Peyer's patch (tissue), 4 donors: ENCODE measurements around the gene RAB3GAP1. TPM values are rescaled to one million over a fixed set of nuclear protein-coding genes. Genes with fewer than 3 reads are reported as not detected.

Source experiments
- DNase-seq, 3 donors: peaks; one replicate each; pipeline ENCODE4 v3.0.0-alpha.2; 2017 to 2019
- H3K27ac ChIP-seq, 4 donors: fragments of 200-600 bp; sonication (generic); one replicate each; pipeline ENCODE4 v1.5.1; 2016 to 2019
- H3K27me3 ChIP-seq, 2 donors: fragments of 200-600 bp; sonication (generic); one replicate each; pipeline ENCODE4 v1.5.1; 2019
- H3K36me3 ChIP-seq, 3 donors: fragments of 200-600 bp; sonication (generic); one replicate each; pipeline ENCODE4 v1.5.1; 2016 to 2019
- H3K4me1 ChIP-seq, 4 donors: fragments of 200-600 bp; sonication (generic); one replicate each; pipeline ENCODE4 v1.5.1; 2016 to 2019
- H3K4me3 ChIP-seq, 4 donors: fragments of 200-600 bp; sonication (generic); 1 replicate in 3 of 4; 2 replicates in 1 of 4; pipeline ENCODE4 v1.5.1; 2016 to 2019; ENCODE audit warnings: mild to moderate bottlenecking in 1 of 4
- H3K9me3 ChIP-seq, 4 donors: fragments of 200-600 bp; sonication (generic); one replicate each; pipeline ENCODE4 v1.5.1; 2016 to 2019; ENCODE audit warnings: mild to moderate bottlenecking in 1 of 4
- POLR2A ChIP-seq, 2 donors: fragments of 450-650 bp; IDR thresholded peaks; one replicate each; pipeline ENCODE4 v1.5.1; 2017; ENCODE audit warnings: antibody characterized with exemption in 2 of 2, mild to moderate bottlenecking in 2 of 2, moderate library complexity in 2 of 2
- total RNA-seq, 4 donors: library from RNA; depleted of rRNA; stranded (reverse); fragments of >200 nt; gene quantifications; one replicate each; pipeline ENCODE4 v1.1.0, GENCODE V29; 2016
- TF ChIP-seq, protein P1 (sequence below), 6 experiments: fragments of 450-650 bp in 4 of 6; fragments of 200-600 bp in 2 of 6; sonication (generic) in 1 of 6; IDR thresholded peaks; one replicate each; pipeline ENCODE4 v1.5.1; 2017 to 2019; ENCODE audit warnings: antibody characterized with exemption in 6 of 6, mild to moderate bottlenecking in 3 of 6, moderate library complexity in 1 of 6

RAB3GAP1 gene
- total RNA-seq, 4 donors from 2014 or later = 34.5 to 89.1 (median 43.0) TPM

- no peak overlapping the region for H3K4me3 ChIP-seq
- H3K27ac ChIP-seq = no peak overlapping the region
- no peak for DNase-seq
- H3K27me3 ChIP-seq = no peaks in the 10 kb centered on the region
- TF ChIP-seq POLR2A (IDR thresholded peaks at IDR 0.05) = no peak
- TF ChIP-seq, protein P1, sequence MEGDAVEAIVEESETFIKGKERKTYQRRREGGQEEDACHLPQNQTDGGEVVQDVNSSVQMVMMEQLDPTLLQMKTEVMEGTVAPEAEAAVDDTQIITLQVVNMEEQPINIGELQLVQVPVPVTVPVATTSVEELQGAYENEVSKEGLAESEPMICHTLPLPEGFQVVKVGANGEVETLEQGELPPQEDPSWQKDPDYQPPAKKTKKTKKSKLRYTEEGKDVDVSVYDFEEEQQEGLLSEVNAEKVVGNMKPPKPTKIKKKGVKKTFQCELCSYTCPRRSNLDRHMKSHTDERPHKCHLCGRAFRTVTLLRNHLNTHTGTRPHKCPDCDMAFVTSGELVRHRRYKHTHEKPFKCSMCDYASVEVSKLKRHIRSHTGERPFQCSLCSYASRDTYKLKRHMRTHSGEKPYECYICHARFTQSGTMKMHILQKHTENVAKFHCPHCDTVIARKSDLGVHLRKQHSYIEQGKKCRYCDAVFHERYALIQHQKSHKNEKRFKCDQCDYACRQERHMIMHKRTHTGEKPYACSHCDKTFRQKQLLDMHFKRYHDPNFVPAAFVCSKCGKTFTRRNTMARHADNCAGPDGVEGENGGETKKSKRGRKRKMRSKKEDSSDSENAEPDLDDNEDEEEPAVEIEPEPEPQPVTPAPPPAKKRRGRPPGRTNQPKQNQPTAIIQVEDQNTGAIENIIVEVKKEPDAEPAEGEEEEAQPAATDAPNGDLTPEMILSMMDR (IDR thresholded peaks at IDR 0.05) = no peak
- peaks cover 0 to 21% (median 0%) of the 10 kb centered on the region in 3 donors for H3K36me3 ChIP-seq
- no peaks in the 10 kb centered on the region for H3K4me1 ChIP-seq
- no peaks in the 10 kb centered on the region for H3K9me3 ChIP-seq
Measured at GRCh38 chr2:135179689-135180088, 127.6 kb downstream of the RAB3GAP1 start.

- no peak for DNase-seq
- peaks cover 0 to 5% (median 0%) of the 10 kb centered on the region in 3 donors for H3K36me3 ChIP-seq
- H3K4me1 ChIP-seq = no peaks in the 10 kb centered on the region
- H3K9me3 ChIP-seq = no peaks in the 10 kb centered on the region
- no peak overlapping the region for H3K4me3 ChIP-seq
- no peaks in the 10 kb centered on the region for H3K27me3 ChIP-seq
- no peak overlapping the region for H3K27ac ChIP-seq
- no peak for TF ChIP-seq POLR2A (IDR thresholded peaks at IDR 0.05)
- TF ChIP-seq, protein P1 (IDR thresholded peaks at IDR 0.05) = no peak
Measured at GRCh38 chr2:135182190-135182589, 130.1 kb downstream of the RAB3GAP1 start.

GRCh38 chr2:135182601-135183000, 130.5 kb downstream of the RAB3GAP1 start:
- peaks cover 0 to under 1% (median 0%) of the 10 kb centered on the region in 3 donors for H3K36me3 ChIP-seq
- TF ChIP-seq, protein P1 (IDR thresholded peaks at IDR 0.05) = no peak
- no peak for TF ChIP-seq POLR2A (IDR thresholded peaks at IDR 0.05)
- no peak overlapping the region for H3K27ac ChIP-seq
- no peaks in the 10 kb centered on the region for H3K27me3 ChIP-seq
- H3K9me3 ChIP-seq = no peaks in the 10 kb centered on the region
- DNase-seq = no peak
- no peaks in the 10 kb centered on the region for H3K4me1 ChIP-seq
- H3K4me3 ChIP-seq = no peak overlapping the region

- no peak overlapping the region for H3K4me3 ChIP-seq
- TF ChIP-seq, protein P1 (IDR thresholded peaks at IDR 0.05) = no peak
- no peak for TF ChIP-seq POLR2A (IDR thresholded peaks at IDR 0.05)
- DNase-seq = no peak
Measured at GRCh38 chr2:135183822-135184221, 131.7 kb downstream of the RAB3GAP1 start.

GRCh38 chr2:135186054-135186453, 134.0 kb downstream of the RAB3GAP1 start:
- no peaks in the 10 kb centered on the region for H3K4me1 ChIP-seq
- H3K27ac ChIP-seq = no peak overlapping the region
- H3K36me3 ChIP-seq = no peaks in the 10 kb centered on the region
- no peaks in the 10 kb centered on the region for H3K27me3 ChIP-seq
- DNase-seq = no peak
- H3K9me3 ChIP-seq = no peaks in the 10 kb centered on the region
- TF ChIP-seq, protein P1 (IDR thresholded peaks at IDR 0.05) = no peak
- no peak for TF ChIP-seq POLR2A (IDR thresholded peaks at IDR 0.05)
- H3K4me3 ChIP-seq = no peak overlapping the region

More at GRCh38 chr2:135183822-135184221, 131.7 kb downstream of the RAB3GAP1 start:
- Histone ChIP-seq H3K4me1 (no peaks in the 10 kb centered on the region), H3K9me3 (no peaks in the 10 kb centered on the region), H3K36me3 (no peaks in the 10 kb centered on the region), H3K27me3 (no peaks in the 10 kb centered on the region), H3K27ac (no peak overlapping the region)

DNA sequence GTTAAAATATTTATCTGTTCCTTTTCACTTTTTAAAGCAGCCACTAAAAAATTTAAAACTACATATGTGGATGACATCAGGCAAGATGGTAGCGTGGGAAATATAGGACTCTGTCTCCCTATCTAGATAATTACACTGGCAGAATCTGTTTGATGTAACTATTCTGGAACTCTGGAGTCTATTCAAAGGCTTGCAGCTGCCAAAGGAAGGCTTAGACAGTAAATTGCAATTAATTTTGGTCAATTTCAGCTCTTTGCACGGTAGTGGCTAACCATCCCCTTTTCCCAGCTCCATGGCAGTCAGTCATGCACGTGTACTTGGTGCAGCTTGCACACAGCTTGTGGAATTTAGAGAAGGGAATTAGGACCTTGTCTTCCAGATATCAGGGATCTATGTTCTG, 135.2 kb downstream of the RAB3GAP1 start:
- Histone ChIP-seq H3K27me3 (no peaks in the 10 kb centered on the region), H3K4me1 (no peaks in the 10 kb centered on the region), H3K27ac (no peak overlapping the region), H3K9me3 (no peaks in the 10 kb centered on the region), H3K36me3 (no peaks in the 10 kb centered on the region), H3K4me3 (no peak overlapping the region)
- TF ChIP-seq, protein P1 (IDR thresholded peaks at IDR 0.05) = no peak
- TF ChIP-seq POLR2A (IDR thresholded peaks at IDR 0.05) = no peak
- no peak for DNase-seq
